HG02763 (cell line): Measurements from ENCODE around the gene IAH1.

Source experiments
- ATAC-seq: cut with Tn5 transposase; IDR thresholded peaks from one replicate; pipeline ENCODE4 v1.9.1; 2021; ENCODE audit warnings: mild to moderate bottlenecking, moderate library complexity; ENCODE audit not compliant: unreplicated experiment

The IAH1 gene, protein sequence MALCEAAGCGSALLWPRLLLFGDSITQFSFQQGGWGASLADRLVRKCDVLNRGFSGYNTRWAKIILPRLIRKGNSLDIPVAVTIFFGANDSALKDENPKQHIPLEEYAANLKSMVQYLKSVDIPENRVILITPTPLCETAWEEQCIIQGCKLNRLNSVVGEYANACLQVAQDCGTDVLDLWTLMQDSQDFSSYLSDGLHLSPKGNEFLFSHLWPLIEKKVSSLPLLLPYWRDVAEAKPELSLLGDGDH

DNA sequence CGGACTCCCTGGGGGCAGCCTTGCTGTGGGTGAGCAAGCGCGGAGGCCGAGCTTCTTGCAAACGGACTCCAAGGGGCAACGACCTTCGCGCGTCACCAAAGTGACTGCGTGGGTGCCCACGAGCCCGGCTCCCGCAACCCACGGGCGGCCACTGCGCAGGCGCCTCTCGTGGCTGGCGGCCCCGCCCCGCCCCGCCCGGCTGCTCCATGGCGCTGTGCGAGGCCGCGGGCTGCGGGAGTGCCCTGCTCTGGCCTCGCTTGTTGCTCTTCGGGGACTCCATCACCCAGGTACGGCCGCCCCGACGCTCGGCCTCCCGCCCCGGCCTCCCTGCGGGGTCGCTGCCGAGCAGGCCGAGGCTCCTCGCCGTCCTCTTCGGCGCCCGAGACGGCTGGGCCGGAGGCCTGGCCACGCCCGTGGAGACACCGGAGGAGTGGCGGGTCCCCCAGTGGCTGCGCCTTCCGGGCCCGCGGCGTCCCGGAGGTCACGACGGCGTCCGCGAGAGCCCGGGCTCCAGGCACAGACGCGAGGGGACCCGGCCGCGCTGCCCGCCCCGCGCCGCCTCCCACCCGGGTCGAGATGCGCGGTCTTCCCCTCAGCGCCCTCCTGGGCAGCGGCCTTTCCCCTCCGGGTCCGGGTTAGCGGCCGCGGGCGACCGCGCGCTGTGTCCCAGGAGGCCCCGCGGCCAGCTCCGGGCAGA, at the start of gene IAH1:
TSS of gene IAH1 (plus strand) at position 191 of the 697 bp plus-strand sequence. CDS start at position 207, 16 bp downstream.
- peak; percentile 73 for ATAC-seq

DNA sequence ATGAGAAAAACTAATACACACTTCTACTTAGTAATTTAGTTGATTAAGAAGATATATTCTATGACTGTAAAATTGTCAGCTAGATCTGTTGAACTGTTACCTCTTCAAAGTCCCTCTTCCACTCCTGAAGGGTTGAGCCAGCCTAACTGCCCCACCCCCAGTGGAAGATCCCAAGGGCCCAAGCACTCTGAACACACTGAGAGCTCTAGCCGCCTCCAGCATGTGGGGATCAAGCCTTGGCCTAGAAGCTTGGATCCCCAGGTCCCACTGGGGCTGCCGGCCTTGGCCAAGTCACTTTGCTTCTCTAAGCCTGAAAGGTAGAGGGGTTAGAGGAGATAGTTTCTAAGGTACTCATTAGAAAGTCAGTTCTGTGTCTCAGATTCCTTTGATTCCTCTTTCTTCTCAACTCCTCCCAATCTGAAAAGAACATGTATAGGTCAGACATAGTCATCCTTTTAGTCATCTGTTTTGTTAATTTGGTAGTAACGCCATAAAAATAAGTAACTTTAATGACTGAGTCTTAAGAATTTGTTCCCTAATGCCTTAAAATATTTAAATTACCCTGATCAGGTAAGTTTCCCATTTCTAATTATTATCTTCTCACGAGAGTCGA, 45.3 kb upstream of the IAH1 start:
- no peak for ATAC-seq

DNA sequence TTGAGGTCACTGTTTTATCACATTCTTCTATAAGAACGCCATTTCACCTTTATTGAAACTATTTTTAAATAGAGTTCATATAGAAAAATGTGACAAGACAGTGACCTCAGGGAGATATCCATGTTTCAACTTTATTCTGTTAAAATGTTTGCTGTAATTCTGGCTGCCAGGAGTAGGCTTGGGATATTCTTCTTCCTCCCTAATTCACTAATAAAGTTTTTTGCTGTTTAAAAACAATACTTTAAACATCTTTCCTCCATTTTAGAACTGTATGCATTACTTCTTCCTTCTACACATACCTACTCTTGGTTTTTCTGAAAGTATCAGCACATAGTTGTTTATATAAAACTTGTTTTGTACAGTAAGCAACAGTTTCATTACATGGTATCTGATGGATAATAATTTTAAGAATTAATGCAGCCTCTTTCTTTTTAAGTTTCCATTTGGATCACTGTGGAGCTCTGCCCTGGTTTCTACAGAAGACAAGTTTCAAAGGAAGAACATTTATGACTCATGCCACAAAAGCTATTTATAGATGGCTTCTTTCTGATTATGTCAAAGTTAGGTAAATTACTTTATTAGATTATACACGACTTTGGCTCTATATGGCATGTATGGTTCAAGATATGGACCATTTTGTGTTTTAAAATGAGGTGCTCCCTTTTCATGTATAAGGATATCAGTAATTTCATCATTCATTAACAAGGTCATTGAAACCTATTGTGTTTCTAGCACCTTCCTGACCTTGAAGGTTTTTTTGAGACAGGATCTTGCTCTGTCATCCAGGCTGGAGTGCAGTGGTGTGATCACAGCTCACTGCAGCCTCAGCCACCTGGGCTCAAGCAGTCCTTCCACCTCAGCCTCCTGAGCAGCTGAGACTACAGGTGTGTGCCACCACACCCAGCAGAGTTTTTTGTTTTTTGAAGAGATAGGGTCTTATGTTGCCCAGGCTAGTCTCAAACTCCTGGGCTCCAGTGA, 43.7 kb upstream of the IAH1 start:
- no peak for ATAC-seq

DNA sequence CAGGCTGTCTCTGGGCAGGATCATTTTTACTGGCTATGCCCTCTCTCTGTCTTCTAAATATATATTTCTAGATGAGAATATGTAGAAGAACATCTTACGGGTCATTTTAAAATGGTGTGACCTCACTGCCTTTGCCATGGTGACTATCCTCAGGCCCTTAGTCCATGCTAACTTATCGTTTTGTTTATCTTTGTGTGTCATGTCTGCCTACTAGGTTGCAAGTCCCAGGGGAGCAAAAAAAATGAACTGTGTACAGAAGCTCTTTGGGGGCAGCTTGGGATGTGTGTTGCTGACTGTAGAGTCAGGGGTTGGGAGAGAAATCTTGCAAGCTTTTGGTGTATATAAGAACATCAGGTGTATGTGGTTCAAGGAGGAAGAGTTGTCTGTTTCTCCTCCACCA, 39.9 kb upstream of the IAH1 start:
- ATAC-seq: no peak

DNA sequence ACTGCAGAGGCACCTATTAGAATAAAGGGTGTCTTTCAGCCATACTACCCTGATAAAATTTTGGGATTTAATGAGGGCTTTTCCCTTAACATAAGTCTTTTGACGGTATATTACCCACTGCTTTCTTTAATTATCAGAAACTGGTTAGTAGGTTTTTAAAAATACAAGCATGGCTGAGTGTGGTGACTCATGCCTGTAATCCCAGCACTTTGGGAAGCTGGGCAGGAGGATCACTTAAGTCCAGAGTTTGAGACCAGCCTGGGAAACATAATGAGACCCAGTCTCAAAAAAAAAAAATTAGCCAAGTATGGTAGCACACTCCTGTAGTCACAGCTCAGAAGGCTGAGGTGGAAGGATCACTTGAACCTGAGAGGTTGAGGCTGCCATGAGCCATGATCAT, 34.8 kb upstream of the IAH1 start:
- no peak for ATAC-seq

DNA sequence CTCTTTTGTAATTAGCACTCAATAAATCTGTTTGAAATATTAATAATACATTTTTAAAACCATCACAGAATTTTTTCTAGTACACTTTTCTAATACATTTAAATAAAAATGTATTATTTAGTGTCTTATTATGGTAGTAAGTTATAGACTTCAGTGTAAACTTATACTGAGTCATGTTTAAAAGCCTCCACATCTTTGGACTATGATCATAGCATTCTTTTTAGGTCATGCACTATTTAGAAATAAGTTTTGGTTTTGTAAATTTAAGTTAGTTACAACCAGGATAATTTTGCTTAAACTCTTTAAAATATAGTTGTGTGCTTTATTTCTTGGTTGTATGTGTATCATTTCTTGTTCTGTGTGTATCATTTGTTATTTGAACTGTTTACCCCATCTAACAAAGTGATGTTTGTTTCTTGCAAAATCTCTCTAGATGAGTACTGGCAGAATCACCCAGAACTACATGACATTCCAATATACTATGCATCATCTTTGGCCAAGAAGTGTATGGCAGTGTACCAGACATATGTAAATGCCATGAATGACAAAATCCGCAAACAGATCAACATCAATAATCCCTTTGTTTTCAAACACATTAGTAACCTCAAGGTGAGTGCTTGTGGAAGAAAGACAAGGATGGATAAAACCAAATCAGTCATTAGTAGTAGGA, 34.2 kb upstream of the IAH1 start:
- no peak for ATAC-seq

DNA sequence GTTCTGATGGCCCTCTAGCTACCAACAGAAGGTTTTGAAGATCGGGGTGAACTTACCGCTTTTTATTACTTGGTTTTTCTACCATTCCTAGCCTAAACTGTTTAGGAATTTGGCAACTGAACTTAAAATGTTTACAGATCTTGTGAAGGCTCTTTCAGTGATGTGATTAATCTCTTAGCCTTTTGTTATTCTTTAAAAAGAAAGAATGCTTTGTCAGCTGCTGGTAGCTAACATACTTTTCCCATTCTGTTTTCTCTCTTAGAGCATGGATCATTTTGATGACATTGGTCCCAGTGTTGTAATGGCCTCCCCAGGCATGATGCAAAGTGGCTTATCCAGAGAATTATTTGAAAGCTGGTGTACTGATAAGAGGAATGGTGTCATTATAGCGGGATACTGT, 32.8 kb upstream of the IAH1 start:
- ATAC-seq: no peak

DNA sequence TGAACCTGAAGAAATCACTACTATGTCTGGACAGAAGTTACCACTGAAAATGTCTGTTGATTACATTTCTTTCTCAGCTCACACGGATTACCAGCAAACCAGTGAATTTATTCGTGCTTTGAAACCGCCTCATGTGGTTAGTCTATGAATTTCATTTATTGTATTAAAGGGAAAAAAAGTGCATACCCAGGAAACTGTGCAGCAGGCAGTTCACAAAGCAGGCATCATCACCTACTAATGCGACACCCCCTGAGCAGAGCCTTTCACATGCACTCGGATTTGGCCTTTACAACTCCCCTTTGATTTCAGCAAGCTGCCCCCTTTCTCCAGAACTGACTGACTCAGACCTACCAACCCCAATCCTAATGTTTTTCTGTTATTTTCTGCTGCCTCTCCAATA, 30.8 kb upstream of the IAH1 start:
- ATAC-seq: no peak

DNA sequence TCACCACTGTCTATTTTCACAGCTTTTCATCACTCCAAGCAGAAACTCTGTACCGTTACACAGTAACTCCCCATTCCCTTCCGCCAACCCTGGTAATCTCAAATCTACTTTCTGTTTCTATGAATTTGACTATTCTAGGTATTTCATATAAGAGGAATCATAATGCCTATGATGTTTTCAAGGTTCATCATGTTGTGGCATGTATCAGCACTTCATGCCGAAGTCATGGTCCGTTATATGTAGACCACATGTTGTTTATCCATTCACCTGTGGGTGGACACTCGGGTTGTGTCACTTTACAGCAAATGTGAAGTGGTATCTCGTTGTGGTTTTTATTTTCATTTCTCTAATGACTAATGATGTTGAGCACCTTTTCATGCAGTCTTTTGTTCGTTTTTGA, 29.3 kb upstream of the IAH1 start:
- ATAC-seq: no peak

DNA sequence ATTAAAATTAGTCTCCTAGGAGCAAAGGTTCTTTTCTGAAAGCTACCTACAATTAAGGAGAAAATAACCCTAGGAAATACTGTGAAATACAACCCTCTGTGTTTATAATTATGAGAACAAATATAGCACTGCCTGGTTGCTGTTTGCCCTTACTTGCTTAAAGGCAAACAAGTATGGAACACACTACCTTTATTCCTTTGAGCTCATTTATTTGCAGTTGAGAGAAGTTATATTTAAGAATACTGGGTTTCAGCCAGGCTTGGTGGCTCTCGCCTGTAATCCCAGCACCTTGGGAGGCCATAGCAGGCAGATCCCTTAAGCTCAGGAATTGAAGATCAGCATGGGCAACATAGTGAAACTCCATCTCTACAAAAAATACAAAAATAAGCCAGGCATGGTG, 23.1 kb upstream of the IAH1 start:
- no peak for ATAC-seq

DNA sequence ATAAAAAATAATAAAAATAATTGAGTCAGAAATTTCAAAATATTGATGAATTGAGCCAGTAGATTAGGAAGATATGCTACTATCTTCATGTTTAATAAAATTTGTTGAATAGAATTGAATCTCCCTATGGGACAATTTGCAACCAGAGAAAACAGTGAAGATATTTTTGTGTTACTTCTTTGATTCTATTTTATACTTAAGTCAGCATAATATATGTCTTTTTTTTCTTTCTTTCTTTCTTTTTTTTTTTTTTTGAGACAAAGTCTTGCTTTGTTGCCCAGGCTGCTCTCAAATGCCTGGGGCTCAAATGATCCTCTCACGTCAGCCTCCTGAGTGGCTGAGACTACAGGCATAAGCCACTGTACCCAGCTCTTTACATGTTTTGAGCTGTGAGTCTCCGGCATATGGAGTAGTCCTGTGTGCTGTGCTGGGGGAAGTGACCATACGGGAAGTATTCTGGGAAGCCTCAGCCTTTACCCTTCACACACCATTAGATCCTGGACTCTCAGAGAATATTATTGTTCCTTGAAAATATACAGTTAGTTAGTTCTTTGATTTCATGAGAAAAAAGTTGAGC, 13.8 kb upstream of the IAH1 start:
- ATAC-seq: no peak

DNA sequence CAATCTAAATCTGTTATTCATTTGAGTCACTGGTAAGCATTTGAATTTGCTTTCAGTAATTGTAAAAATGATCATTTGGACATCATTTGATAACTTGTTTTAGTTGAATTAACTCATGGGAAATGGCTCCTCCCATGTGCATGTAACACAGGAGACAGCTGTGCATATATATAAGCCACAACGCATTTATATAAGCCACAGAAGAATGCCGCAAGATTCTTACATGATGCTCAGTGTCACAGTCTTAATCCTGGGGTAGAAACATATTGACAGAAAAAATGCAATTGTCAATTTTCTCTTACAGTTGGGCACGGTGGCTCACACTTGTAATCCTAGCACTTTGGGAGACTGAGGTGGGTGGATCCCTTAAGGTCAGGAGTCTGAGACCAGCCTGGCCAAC, 13.3 kb upstream of the IAH1 start:
- ATAC-seq: no peak

DNA sequence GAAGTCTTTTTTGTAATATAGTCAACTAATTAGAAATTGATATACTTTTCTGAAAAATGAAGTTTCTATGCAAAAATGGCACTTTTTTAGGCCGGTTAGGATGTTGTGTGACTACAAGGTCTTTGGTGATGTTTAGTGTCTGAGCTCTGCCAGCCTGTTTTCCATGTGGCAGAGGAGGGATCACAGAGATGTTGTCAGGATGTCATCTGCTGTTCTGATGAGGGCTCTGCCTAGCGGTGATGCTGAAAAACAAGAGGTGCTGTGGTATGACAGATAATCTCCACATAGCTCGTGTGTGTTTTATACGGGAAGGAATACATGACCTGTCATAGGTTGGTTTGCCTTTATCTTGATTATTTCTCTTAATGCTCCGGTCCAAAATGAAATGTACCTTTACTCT, 12.0 kb upstream of the IAH1 start:
- no peak for ATAC-seq

DNA sequence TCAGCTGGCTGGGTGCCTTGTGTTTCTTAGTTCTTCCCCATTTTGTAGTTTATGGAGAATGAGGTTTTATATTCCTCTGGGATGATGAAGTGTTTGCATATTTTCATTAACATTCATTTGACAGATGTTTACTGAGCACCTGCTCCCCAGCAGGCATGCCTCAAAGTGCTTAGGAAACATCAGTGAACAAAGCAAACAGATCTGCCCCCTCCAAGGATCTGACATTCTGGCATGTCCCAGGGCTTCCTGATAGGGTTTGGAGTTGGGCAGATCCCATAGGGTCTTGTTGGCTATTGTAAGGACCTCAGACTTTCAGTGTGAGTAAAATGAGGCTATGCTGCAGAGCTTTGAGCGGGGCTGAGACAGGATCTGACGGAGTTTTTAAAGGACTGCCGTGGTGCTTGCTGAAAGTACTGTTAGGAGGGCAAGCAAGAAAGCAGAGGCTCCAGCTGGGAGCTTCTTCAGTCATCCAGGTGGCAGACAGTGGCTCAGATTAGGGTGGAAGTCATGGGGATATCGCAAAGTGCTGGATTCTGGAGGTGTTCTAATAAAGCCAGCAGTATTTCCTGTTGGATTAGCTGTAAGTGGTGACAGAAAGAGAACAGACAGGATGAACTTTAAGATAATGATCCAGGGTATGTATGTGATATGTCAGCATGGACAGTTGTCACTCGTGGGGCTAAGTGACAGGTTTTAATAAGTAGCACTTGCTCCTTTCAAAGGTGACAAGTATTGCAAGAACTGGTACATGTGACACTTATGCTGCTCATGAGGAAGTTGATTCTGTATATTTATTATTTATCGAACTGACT, 11.3 kb upstream of the IAH1 start:
- ATAC-seq: no peak

DNA sequence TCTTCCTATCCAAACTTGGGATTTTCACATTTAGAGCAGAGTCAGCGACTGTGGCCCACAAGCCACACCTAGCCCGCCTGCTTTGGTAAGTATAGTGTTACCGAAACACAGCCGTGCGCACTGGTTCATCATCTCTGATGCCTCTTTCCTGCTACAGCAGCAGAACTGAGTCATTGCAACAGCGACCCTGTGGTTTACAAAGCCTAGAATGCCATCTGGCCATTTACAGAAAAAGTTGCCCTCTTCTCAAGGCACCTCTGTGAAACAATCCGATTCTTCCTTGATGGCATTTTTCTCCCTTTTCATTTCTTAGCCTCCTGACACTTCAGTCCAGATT, 10.7 kb upstream of the IAH1 start:
- no peak for ATAC-seq

DNA sequence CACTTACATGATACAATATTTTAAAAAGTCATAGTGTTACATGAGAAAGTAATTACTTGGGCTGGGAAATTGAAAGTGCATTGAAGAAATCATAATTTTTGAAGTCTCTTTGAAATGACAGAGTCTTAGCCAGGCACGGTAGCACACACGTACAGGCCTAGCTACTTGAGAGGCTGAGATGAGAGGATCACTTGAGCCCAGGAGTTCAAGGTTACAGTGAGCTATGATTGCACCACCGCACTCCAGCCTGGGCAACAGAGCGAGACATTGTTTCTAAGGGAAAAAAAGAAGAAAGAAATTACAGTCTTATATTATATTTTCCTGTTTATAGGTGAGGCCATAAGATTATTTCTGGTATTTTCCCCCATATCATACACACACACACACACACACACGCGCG, 9.2 kb upstream of the IAH1 start:
- no peak for ATAC-seq

DNA sequence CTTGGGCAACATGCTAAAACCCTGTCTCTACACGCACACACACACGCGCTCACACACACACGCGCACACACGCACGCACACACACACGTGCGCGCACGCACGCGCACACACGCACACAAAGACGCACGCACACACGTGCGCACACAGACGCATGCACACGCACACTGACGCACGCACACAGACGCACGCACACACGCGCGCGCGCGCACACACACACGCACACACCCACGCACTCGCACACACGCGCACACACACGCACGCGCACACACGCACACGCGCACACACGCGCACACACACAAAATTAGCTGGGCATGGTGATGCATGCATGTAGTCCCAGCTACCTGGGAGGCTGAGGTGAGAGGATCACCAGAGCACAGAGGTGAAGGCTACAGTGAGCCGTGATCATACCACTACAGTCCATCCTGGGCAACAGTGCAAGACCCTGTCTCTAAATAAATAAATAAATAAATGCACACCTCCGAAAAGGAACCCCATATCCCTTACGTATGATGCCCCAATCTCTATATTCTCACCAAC, 8.1 kb upstream of the IAH1 start:
- ATAC-seq: no peak

DNA sequence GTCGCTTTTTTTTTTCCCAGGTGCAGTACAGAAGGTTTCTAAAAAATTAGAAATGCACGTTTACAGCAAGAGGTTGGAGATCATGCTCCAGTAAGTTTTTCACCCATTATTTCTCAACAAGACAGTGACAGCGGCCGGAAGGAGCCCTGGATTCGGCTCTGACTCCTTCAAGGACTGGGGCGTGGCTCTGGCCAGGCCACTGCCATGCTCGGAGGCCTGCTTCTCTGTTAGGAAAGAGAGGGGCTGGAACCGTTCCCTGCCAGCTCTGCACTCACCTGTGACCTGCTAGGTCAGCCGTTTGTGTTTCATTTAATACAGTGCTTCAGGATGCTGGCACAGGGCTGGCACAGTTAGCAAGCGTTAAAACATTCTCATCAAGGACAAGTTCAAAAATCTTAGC, 6.7 kb upstream of the IAH1 start:
- no peak for ATAC-seq

DNA sequence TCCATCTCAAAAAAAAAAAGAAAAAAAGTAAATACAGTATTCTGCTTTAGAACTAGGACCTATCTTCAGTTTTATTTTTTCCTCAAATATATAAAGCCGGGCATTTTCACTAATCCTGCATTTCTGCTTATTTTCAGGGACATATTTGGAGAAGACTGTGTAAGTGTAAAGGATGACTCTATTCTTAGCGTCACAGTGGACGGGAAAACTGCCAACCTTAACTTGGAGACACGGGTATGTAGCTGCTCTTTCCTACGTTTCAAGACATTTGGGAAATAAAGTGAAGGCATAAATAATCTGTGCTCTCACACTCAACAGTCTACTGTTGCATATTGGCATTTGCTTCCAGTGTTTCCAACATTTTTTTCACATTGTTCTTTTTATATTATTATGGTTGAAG, 3.1 kb upstream of the IAH1 start:
- no peak for ATAC-seq
